Dermis microvascular lymphatic vessel endothelial cell (primary cell): ENCODE results near the gene RUNDC3A. TPM values are rescaled to one million over a fixed set of nuclear protein-coding genes. Genes with fewer than 3 reads are reported as not detected.

Source experiments
- DNase-seq, 2 donors: peaks; one replicate each; pipeline versions ENCODE4 v3.0.0 to v3.0.0-alpha.2; 2010; ENCODE audit warnings: low read depth in 2 of 2
- total RNA-seq: library from RNA; depleted of rRNA; stranded (reverse); fragments of >200 nt; gene quantifications from 2 replicates; pipeline ENCODE4 v1.2.1, GENCODE V29; 2014

Gene RUNDC3A
- 0.13 and 0.25 TPM in 2 replicates for total RNA-seq

GRCh38 chr17:44308320-44308818 is at the start of gene RUNDC3A:
RUNDC3A (plus strand) TSS chr17:44308601; CDS start chr17:44308833, 232 bp downstream.
- DNase-seq = peak; percentile 41 to 81

DNA sequence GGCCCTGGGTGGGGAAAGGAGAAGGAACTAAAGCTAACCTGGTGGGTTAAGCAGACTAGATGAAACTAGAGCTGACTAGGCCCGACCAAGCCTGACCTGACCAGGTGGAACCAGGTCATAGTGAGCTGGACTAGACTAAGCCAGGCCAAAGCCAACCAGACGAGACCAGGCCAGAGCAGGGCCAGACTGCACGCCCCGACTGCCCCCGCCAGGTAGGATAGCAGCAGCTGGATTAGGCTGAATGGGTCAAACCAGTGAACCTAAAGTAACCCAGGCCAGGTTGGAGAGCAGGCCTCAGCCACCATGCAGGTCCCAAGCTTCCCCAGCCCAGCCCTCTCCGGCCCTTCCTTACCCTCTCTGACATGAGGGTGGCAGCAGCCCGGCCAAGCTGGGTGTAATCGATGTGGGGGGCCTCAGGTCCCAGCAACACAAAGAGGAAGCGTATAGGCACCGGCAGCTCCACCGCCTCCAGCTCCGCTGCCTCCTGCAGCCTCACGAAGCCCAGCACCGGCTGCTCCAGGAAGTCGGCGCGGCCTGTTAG is 49.5 kb upstream of the RUNDC3A start:
- DNase-seq = no peak

GRCh38 chr17:44260296-44260695 is 48.1 kb upstream of the RUNDC3A start:
- DNase-seq = no peak

GRCh38 chr17:44262654-44263225 is 45.7 kb upstream of the RUNDC3A start:
- DNase-seq = no peak

DNA sequence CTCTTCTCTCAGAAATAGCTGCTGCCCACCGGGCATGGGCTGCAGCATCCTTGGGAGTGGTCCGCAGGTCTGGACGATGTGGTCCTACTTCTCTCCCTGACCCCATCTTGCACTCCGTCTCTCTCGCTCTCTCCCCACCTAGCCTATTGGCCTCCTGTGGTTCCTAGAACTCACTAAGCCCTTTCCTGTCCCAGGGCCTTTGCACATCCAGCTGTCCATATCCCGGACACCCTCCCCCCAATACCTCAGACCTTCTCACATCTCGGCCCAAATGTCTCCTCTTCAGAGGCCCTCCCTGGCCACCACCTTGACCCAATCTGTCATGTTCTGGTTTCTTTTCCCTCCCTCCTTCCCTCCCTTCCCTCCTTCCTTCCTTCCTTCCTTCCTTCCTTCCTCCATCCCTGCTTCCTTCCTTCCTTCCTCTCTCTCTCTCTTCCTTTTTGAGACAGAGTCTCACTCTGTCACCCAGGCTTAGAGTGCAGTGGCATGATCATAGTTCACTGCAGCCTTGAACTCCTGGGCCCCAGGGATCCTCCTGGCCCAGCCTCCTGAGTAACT is 45.0 kb upstream of the RUNDC3A start:
- no peak for DNase-seq

GRCh38 chr17:44266402-44267164 is 41.8 kb upstream of the RUNDC3A start:
- DNase-seq = peak in 1 of 2 donors; percentile 12

DNA sequence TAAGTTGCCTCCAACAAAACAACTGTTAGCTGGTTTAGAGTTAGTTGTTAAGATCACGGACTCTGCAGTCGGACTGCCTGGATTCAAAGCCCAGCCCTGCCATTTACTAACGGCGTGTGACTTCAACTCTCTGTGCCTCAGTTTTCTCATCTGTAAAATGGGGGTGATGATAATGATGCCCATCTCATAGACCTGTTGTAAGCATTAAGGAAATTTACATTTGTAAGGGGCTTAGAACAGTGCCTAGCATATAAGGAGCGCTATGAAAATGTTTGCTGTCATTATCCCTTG is 41.3 kb upstream of the RUNDC3A start:
- no peak for DNase-seq

DNA sequence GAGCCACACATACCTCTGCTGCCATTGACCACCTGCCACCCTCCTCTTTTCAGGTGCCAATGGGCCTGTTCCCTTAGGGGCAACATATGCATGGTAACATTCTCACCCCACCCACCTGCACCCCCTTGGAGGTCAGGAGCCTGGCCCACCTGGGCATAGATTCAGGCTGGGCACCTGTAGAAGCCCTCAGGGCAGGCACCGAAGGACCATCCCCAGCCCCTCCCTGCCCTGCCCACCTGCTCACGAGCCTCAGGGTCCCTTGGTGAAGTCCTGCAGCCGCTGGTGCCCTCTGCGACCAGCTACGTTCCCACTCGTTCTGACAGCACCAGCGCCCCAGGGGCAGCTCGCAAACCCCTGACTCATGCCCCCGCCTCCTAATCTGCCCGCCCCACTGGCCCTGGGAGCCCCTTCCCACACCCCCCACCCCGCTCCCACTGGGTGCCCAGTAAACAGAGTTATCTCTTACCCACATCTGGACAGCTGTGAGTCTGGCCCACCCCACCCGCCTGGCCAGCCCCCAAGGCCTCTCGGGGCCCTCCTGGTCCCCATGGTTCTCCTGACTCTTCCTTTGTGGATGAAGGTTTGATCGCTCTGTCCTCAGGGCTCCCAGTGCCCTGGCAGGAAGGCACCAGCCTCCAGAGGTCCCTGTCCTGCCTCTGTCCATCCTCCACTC is 40.4 kb upstream of the RUNDC3A start, which contains the start of gene SLC4A1:
Gene SLC4A1, minus strand, starts transcription at position 318 of the 673 bp plus-strand sequence. CDS start 5,269 bp downstream, outside the sequence.
- DNase-seq = no peak

DNA sequence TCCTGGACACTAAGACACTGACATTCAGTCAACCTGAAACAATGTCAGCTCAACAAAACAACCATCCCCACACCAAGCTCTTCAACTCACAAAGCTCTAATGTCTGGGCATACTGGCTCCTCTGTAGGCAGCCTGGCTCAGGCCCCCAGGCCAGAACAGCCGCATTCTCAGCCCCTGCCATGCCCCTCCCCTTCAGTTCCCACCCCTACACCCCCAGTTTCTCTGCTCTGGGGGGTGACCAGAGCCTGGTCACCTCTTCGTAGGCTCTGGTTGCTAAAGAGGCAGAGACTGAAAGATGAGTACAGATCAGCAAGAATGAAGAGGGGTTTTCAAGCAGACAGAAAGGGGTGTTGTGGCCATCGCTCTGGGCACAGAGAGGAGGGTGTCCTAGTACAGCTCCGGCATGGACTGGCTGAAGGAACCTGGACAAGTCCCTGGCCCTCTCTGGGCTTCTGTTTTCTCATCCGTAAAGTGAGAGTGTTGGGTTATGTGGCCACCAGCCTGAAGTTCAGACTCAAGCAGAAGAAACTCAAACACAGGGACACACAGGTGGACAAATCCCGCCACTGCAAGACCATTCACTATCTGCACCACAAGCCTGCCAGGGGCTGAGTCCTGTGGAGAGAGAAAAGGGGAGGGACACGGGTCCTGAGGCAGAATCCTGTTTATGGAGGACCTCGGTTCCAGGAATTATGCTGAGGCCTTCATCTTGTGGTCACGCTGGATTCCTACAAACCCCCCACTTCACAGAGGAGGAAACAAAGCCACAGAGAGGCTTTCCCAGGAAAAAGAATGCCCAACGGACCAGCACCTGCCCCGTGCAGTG is 39.5 kb upstream of the RUNDC3A start:
- DNase-seq = no peak

- DNase-seq = no peak
Observed at GRCh38 chr17:44269535-44270240, 38.7 kb upstream of the RUNDC3A start.

DNA sequence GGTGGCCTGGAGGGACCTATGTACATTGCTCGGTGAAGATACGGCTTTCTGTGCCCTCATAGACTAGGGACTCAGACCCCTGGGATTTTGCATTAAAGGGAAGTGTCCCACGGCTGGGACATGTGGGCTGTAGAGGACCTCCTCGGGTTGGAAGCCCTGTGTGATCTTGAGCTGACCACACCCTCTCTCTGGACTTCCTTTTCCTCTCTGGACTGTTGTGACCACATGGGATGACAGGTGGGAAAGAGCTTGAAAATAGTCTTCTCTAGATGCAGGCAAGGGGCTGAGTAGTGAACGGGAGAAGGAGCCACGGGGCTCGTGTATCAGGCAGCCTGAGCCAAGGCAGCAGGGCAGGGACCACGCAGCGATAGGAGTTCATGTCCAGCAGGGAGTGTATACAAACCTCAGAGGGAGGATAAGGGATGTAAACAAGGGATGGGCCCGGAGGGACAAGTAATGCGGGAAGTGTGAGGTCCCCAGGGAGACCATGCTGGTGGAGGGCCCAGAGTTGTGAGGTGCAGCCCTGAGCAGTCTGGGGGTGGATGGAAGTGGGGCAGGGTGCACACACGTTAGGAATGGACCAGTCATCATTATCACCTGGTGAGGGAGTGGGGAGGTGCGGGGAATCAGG is 36.0 kb upstream of the RUNDC3A start:
- no peak for DNase-seq

GRCh38 chr17:44272954-44273353 is 35.4 kb upstream of the RUNDC3A start:
- DNase-seq = no peak

- DNase-seq = no peak
Observed at GRCh38 chr17:44273607-44274006, 34.8 kb upstream of the RUNDC3A start.

DNA sequence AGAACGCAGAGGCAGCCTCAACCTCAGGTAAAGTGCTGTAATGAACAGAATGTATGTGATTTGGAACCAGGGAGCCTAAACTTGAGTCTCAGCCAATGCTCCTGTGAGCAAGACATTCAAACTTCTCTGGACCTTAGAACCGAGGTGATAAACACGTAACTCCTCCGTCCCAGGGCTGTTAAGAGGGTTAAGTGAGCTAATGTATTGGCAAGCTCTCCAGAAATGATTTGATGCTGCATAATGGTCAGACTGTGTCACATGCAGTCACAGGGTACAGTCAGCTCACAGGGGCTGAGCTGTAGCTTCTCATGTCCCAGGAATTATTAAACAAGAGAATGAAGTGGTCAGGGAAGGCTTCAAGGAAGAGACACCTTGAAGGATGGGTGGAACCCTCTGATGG is 30.4 kb upstream of the RUNDC3A start:
- DNase-seq = no peak

DNA sequence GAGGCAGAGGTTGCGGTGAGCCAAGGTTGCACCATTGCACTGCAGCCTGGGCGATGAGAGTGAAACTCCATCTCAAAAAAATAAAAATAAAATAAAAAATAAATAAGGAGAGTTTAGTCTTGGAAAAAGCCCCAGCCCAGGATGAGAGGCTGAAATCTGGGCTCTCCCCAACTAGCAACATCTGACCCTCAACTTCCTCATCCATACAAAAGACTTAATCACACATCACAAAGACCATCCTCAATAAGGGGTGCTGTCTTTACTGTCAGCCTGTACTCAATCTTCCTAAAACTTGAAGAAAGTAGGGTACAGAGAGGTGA is 29.1 kb upstream of the RUNDC3A start:
- no peak for DNase-seq

- DNase-seq = peak in 1 of 2 donors; percentile 88
Observed at GRCh38 chr17:44279666-44280391, 28.6 kb upstream of the RUNDC3A start.

- no peak for DNase-seq
Observed at GRCh38 chr17:44280392-44280937, 27.9 kb upstream of the RUNDC3A start.

DNA sequence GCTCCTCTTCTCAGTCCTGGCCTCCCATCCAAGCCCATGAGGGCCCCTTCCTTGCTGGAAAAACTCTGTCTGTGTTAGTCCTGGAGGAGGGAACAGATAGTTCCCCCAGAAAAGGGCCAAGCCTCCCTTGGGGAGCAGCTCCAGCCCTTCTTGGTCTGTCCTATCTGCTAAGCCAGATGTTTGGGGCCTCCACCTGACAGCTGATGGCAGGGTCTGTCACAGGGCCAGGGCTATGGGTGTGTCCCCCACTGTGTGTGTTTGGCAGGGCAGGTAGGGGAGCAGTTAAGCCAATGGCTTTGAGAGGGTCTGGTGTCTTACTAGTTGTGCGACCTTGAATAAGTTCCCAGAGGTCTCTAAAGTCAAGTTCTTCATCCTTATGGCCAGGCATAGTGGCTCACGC is 26.8 kb upstream of the RUNDC3A start:
- no peak for DNase-seq

GRCh38 chr17:44282264-44282663 is 26.1 kb upstream of the RUNDC3A start:
- no peak for DNase-seq
